T-helper 1 cell (primary cell): ENCODE results near the gene TANGO2.

Source experiments
- DNase-seq, 5 donors: peaks; one replicate each; pipeline ENCODE4 v3.0.0-alpha.2; 2012 to 2020

Gene TANGO2

DNA sequence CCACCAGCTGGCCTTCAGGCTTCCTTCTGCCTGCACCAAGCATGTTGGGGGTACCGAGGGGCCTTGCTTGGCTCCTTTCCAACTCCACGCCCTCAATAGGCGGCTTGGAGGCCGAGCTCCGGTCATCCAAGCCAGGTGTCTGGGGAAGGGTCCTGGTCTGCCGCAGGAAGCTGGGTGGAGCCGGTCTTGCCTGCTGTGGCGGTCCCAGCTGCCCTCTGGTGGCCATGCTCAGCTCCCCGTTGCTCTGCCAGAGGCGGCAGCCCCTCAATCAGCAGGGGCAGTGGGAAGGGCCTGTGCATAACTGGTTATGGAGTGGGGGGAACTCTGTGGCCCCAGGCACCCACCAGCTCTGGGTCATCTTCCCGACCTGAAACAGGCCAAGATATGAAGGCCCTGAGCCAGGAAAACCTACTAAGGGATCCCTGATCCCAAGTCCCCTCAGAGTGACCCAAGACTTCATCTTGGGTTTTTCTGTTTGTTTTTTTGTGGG lies 7.5 kb upstream of the TANGO2 start:
- no peak for DNase-seq

- no peak for DNase-seq
These were observed 6.3 kb upstream of the TANGO2 start for GRCh38 chr22:20014526-20015186.

DNA sequence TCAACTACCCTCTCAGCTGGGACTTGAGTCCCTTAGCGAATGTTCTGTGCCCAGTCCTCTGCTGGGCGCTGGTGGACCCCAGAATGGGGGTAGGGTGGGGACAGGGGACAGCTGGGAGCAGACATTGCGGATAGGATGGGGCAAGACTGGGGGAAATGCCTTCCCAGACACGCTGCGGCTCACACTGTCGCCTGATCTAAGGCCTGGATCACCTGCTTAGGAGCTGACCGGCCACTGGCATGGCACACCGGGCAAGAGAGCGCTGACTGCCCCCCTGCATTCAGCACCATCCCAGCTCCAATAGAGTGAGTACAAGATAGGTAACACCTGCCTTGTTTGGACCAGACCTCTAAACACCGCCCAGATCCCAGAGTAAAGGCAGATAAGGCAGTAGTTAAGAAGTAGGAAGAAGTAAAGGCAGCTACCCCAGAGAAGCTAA lies 5.7 kb upstream of the TANGO2 start:
- no peak for DNase-seq

DNA sequence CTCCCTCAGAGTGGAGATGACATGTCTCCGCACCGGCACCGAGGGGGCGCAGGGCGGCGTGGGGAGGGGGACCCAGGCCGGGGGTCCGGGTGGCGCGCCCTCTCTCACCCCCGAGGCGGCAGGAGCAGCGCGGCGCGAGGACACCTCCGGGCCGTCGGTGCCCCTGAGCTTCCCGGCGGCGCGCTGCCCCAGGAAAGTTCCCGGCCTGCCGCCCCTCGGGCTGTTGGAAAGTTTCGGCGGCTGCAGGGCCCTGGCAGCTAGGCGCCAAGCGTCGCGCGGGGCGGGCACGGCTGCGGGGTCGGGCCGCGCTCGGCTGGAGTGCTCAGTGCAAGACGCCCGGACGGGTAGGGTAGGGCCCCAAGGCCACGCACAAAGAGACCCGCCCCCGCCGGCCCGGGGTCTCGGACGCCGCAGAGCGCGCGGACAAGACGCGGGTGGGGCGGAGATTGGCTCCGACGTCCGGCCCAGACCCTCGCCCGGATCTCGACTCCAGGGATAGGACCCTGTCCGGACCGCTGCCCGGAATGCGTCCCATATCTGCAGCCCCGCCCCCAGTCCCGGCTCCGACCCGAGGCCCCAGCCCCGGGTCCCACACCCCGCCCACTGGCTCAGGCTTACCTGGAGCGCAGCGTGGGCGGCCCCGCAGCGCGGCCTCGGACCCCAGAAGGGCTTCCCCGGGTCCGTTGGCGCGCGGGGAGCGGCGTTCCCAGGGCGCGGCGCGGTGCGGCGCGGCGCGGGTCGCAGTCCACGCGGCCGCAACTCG lies 4.8 kb upstream of the TANGO2 start:
- peak in 1 of 5 donors; percentile 19 for DNase-seq

- peak; percentile 82 to 90 (median 88) for DNase-seq
These were observed 3.9 kb upstream of the TANGO2 start, which contains the start of gene ARVCF for GRCh38 chr22:20016734-20017621. ARVCF (minus strand) TSS chr22:20016823; CDS start chr22:19990794, 26,029 bp downstream.

DNA sequence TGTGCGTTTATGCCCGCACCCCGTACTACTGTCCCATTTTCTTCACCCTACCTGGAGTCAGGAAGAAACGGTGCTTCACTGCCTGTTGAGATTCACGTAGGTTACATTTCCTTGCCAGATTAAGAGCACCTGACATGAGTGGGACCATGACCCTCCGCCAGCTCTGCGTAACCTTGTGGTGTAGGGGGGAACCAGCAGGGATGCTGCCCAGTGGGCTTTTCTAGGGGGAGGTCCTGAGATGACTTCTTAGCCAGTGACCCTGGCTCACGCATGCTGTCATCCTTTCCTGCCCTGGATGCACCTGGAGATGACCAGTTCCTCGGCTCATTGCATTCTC lies 3.3 kb upstream of the TANGO2 start:
- DNase-seq: no peak

GRCh38 chr22:20018001-20018400 lies 2.9 kb upstream of the TANGO2 start:
- no peak for DNase-seq

DNA sequence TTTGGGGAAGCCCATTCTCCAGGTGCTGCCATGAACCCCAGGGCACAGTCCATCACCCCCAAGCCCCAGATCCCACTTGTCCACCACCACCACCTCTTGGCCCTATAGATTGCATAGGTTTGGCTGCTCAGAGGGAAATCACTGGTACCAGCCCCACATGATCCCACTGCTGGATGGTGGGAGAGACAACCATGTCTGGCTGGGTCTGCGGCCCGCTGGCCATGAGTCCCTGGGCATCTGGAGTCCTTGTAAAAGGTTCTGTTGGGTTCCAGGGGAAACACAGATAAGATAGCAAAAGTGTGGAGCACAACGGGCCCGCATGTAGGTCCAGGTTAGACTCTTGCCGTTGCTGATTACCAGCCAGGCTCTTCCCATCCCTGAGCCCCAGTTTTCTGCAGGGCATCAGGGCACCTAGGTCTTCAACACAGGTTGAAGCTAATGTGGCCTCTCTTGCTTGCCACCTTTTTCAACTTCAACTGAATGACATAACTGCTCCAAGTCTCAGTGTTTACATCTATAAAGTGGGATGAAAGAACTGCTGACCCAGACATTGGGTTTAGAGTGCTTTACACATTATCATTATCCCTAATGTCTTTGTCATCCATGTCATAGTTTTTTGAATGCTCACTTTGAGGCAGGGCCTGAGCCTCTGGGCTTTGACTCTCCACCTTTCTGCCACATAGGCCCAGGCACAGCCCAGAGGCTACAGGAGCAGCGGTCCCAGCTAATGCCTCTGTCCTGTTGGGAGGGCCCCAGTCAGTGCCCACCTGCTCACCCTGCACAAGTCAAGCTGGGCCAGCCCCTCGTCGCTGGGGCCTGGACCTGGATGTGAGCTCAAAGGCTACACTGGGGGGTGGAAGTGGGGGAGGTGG lies 1.0 kb upstream of the TANGO2 start:
- DNase-seq: no peak

DNA sequence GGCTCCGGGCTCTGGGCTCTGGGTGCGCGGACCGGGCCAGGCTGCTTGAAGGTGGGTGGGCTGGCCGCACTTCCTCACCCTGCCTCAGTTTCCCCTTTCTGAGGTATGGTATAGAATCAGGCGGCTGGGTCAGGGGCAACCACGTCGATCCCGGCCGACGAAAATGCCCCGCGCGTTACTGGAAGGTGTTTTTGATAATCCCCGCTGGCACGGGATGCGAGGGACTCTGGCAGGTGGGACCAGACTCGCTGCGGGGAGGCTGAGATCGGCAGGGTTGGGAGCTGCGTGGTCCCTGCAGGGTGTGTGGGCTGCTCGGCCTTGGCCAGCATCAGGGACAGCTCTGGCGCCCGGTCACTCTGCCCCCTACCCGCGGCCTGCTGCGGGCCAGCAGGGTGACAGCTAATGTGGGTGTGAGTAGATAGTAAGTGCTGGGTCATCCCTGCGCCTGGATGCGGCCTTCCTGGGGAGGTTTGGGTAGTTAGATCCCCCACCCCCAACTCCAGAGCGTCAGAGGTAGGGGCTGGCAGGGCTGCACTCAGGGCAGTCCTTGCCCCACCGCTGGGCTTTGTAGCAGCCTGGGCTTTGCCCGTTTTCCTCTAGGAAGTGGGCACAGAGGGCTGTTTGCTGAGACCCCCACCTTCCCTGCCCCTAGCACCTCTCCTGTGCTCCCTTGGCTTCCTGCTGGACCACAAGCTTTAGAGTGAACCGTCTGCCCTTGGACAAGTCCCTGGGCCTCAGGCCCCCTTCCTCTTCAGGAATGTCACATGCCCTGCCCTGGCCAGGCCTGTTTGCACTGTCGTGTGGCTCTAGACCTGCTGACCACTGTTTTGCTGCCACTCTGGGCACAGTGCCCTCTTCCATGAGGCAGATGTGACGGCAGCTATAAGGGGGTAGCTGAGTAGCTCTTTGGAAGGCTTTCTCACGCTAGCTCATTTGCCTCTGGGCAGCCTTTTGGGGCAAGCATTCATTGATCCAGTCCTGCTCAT lies 579 bp downstream of the TANGO2 start:
- no peak for DNase-seq

DNA sequence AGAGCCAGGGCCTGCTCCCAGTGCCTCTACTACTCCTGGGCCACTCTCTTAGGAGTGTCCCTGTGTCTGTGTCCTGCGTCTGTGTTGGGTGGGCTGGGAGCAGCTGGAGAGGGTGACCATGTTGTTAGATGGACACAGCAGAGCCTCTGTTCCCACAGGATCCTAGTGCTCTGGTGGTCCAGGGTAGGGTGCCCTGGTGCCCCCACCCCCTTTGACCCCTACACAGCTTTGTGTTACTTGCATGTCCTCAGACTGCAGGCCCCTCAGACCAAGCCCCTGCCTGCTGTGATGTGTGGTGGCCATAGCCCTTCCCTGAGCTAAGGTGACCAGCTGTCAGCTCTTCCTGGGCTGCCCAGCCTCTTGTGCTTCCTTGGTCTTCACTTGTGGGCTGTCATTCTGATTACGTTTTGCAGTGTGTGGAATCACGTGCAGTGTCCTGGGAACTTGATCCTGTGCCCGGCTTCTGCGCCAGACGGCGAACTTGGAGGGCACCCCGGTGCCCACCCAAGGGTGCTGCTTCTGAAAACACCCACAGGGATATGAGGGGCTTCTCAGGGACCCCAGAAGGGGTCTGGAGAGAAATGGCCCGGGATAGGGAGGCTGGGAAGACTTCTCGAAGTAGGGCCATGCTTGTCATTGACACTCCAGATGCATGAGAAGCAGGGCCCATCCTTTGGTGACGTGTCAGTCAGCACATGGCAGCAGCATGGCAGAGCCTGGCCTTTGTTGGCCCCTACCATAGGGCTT lies 1.5 kb downstream of the TANGO2 start:
- DNase-seq: no peak

- no peak for DNase-seq
These were observed 2.2 kb downstream of the TANGO2 start for GRCh38 chr22:20022978-20023613.

- DNase-seq: no peak
These were observed 3.3 kb downstream of the TANGO2 start for GRCh38 chr22:20024225-20024624.

GRCh38 chr22:20024650-20025397 lies 3.9 kb downstream of the TANGO2 start:
- no peak for DNase-seq

- no peak for DNase-seq
These were observed 4.7 kb downstream of the TANGO2 start for GRCh38 chr22:20025401-20026203.

- no peak for DNase-seq
These were observed 5.4 kb downstream of the TANGO2 start for GRCh38 chr22:20026204-20026908.

- DNase-seq: no peak
These were observed 6.2 kb downstream of the TANGO2 start for GRCh38 chr22:20026996-20027601.
